C4-2B (cell line): ENCODE measurements around the gene RFT1.
A peak's percentile ranks its signal among the peaks of the same experiment; 100 is the strongest.

Experiments
- H3K27ac ChIP-seq: fragments of 450-650 bp; 2 replicates; pipeline ENCODE4 v1.5.1; 2017
- ZFX ChIP-seq: fragments of 450-650 bp; IDR thresholded peaks from 2 replicates; pipeline ENCODE4 v1.6.1; 2017
- TF ChIP-seq, protein P1 (sequence below): fragments of 450-650 bp; conservative IDR thresholded peaks from 2 replicates; pipeline ENCODE4 v1.5.1; 2017; ENCODE audit warnings: mild to moderate bottlenecking

Gene RFT1

GRCh38 chr3:53146319-53146891 lies 16.2 kb upstream of the RFT1 start:
- TF ChIP-seq, protein P1, sequence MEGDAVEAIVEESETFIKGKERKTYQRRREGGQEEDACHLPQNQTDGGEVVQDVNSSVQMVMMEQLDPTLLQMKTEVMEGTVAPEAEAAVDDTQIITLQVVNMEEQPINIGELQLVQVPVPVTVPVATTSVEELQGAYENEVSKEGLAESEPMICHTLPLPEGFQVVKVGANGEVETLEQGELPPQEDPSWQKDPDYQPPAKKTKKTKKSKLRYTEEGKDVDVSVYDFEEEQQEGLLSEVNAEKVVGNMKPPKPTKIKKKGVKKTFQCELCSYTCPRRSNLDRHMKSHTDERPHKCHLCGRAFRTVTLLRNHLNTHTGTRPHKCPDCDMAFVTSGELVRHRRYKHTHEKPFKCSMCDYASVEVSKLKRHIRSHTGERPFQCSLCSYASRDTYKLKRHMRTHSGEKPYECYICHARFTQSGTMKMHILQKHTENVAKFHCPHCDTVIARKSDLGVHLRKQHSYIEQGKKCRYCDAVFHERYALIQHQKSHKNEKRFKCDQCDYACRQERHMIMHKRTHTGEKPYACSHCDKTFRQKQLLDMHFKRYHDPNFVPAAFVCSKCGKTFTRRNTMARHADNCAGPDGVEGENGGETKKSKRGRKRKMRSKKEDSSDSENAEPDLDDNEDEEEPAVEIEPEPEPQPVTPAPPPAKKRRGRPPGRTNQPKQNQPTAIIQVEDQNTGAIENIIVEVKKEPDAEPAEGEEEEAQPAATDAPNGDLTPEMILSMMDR: no peak
- TF ChIP-seq ZFX: no peak

DNA sequence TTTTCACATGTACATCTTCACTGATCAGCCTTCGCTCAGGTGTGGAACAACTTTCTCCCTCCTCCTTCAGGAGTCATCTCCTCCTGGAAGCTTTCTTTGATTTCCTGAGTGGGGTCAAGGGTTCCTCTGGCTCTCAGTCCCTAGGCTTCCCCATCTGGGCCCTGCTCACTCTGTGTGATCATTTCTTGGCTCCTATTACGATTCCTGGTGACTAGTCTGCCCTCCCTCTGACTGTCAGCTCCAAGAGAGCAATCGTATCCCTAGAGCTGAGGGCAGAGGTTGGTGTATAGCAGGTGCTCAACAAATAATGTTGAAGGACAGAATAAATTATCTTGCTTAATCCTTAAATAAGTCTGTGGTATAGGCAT lies 15.5 kb upstream of the RFT1 start:
- TF ChIP-seq, protein P1: no peak
- no peak for TF ChIP-seq ZFX
- H3K27ac ChIP-seq: peak overlapping the region; percentile 94

More at GRCh38 chr3:53146319-53146891, 16.2 kb upstream of the RFT1 start:
- H3K27ac ChIP-seq: peak overlapping the region; percentile 94

DNA sequence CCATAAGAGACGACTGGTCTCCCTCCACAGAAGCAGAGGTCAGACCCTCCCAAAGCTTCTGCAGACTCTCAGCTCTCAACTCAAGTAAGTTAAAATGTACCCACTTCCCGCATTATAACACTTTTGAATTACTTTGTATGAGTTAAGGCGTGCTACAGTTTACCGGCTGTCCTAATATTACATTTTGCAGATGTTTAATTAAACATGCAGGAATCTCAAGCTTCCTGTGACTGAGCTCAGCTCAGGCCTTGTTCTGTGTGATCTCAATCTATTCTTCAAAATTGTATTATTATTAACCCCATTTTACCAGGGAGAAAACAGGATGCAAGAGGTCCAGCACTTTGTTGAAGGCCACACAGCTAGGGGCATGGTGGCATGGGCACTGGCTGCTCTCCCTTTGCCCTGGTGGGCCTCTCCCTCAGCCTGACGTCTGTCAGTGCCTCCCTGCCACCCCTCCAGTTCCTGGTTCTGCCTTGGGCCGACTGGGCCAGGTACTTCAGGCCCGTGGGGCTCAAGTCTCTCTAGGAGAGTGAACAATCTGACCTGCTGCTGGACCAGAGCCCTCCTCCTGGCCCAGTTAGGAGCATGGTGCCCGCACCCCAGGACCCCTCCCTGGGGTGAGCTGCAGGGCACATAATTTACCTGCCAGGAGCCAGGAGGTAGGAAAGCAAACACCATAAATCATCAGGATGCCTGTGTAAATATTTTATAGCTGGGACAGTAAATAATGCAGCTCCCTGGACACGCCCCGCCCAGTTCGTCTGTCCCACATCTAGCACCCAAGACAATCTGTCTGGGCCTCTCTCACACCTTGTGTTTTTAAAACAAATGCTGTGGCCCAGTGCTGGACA lies 14.9 kb upstream of the RFT1 start:
- TF ChIP-seq ZFX: no peak
- peak overlapping the region; percentile 94 for H3K27ac ChIP-seq

- TF ChIP-seq ZFX: no peak
- TF ChIP-seq, protein P1: no peak
- H3K27ac ChIP-seq: peak overlapping the region; percentile 94
Measured at GRCh38 chr3:53144446-53144845, 14.2 kb upstream of the RFT1 start.

GRCh38 chr3:53142986-53143385 lies 12.8 kb upstream of the RFT1 start:
- no peak overlapping the region for H3K27ac ChIP-seq
- TF ChIP-seq, protein P1: no peak

DNA sequence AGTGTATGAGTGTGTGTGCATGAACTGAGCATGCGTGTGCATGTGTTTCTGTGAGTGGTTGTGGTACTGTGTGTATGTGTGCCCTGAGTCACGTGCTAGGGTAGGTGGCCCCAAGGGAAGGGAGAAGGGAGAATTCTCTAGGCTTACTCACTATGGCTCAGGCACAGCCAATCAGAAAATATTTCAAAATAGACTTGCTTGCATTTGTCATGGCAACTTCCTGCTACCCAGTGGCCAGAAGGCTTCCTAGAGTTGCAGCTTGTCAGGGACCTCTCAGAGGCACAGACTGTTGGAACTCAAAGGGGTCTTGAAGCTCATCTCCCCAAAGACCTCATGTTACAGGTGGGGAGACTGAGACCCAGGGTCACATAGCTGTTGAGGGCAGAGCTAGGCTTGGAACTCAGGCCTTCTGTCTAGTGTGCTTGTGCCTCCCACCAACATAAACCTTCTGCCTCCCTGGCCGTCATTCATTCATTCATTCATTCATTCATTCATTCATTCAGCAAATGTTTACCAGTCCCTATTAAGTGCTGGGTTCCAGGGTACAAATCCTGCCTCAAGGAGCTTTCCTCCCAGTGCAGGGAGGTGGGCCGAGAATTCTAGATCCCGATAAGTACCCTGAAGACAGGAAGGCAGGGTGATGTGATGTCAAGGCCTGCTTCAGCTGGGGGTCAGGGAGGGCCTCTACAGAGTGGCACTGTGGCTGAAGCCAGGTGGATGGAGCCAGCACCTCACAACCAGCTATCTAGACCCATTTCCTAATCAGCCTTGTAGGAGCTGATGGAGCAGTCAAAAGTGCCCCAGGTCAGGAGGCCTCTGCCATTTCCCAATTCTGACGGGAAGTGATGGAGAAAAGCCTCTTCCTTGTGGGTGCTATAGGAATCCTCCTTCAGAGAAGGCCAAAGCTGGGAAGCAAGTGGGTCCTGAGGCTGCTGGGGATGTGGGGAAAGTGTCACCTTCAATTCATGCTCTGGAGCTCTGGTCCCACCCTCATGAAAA lies 10.9 kb upstream of the RFT1 start:
- no peak overlapping the region; the same call in 1 of the 2 replicates for H3K27ac ChIP-seq
- TF ChIP-seq, protein P1: no peak
- no peak for TF ChIP-seq ZFX
